Measurements from ENCODE around the gene FOXO3. TPM values are rescaled to one million over a fixed set of nuclear protein-coding genes. Genes with fewer than 3 reads are reported as not detected.

The FOXO3 gene
- total and polyA plus RNA-seq, 2 of the 13 experiments (the other 11 are each of a cell fraction or from before 2014, with no cell fraction given) = 16.0 to 22.5 TPM

GRCh38 chr6:108685970-108686369 lies 125.3 kb downstream of the FOXO3 start:
- H3K9ac ChIP-seq (ENCODE audit: insufficient read depth, low read depth, low read length) = no peak overlapping the region
- ChIA-PET CTCF (ENCODE audit: low intra/inter-chr PET ratio, low total read pairs) (no interaction called here), POLR2A (no interaction called here)
- no peaks in the 10 kb centered on the region for H3K9me3 ChIP-seq (ENCODE audit: low read length)
- no peaks in the 10 kb centered on the region for H4K20me1 ChIP-seq (ENCODE audit: insufficient read depth, low read length)
- FAIRE-seq (no peak), DNase-seq (ENCODE audit: low spot score) (no peak), ATAC-seq (no peak)
- in situ Hi-C loops (cut with HindIII; ENCODE audit: extremely low pct_ligation_motif_present, low pct_unique_long_range_greater_than_20kb) = no loop called here
- H3K4me1 ChIP-seq (ENCODE audit: insufficient read depth, low read length) = no peaks in the 10 kb centered on the region
- TF ChIP-seq RBM22 (optimal IDR thresholded peaks at IDR 0.05; ENCODE audit: low read length) (peak; percentile 9), ZNF569 (CRISPR knock-in tag; IDR thresholded peaks at IDR 0.05; ENCODE audit: borderline replicate concordance) (no peak)
- no peaks in the 10 kb centered on the region for H3K79me2 ChIP-seq (ENCODE audit: insufficient read depth, low read length)
- H3K36me3 ChIP-seq (replicated peaks in 1 of 2; ENCODE audit: control insufficient read depth in 1 of 2, insufficient read depth in 2 of 2, low read length in 2 of 2) = peaks cover 2 to 15% of the 10 kb centered on the region in 2 experiments; a peak in 3 of 5 replicates
- WGBS (ENCODE audit: low lambda C conversion rate) = 90% methylated on average over 3 of the region's 4 CpGs
- no TSS peak for BruUV-seq (replicated peaks)
- H3K4me2 ChIP-seq (ENCODE audit: low read depth, low read length) = no peak overlapping the region
- intact Hi-C loops (cut with micrococcal nuclease; ENCODE audit: unreplicated experiment) = no loop called here
- no peak overlapping the region for H3K27ac ChIP-seq (ENCODE audit: extremely low read length, insufficient read depth, low read length)
- H3K27me3 ChIP-seq (ENCODE audit: control insufficient read depth in 1 of 2, insufficient read depth in 2 of 2, low read length in 2 of 2) = no peaks in the 10 kb centered on the region
- H3K4me3 ChIP-seq (replicated peaks in 1 of 3; ENCODE audit: insufficient read depth in 1 of 3, low read depth in 2 of 3, low read length in 3 of 3) = no peak overlapping the region
- H2AFZ ChIP-seq (ENCODE audit: low read length) = no peak overlapping the region

- no peak overlapping the region for H2AFZ ChIP-seq (ENCODE audit: low read length)
- H3K9ac ChIP-seq (ENCODE audit: insufficient read depth, low read depth, low read length) = no peak overlapping the region
- H3K4me1 ChIP-seq (ENCODE audit: insufficient read depth, low read length) = no peaks in the 10 kb centered on the region
- BruUV-seq (replicated peaks) = no TSS peak
- H4K20me1 ChIP-seq (ENCODE audit: insufficient read depth, low read length) = no peaks in the 10 kb centered on the region
- TF ChIP-seq CENPX (CRISPR knock-in tag; IDR thresholded peaks at IDR 0.05) = no peak
- TF ChIP-seq CEBPG (CRISPR knock-in tag; IDR thresholded peaks at IDR 0.05) = no peak
- TF ChIP-seq ZNF546 (CRISPR knock-in tag; conservative IDR thresholded peaks at IDR 0.05) = no peak
- no peak for TF ChIP-seq ZNF788 (CRISPR knock-in tag; IDR thresholded peaks at IDR 0.05; ENCODE audit: borderline replicate concordance)
- TF ChIP-seq NR2F2 (IDR thresholded peaks at IDR 0.05; ENCODE audit: borderline replicate concordance, low read depth) = no peak
- no peak for TF ChIP-seq JUND (CRISPR knock-in tag; IDR thresholded peaks at IDR 0.05)
- TF ChIP-seq HNRNPLL (IDR thresholded peaks at IDR 0.05; ENCODE audit: low read depth, low read length, poor library complexity, severe bottlenecking) = no peak
- no peak for TF ChIP-seq ZNF33A (CRISPR knock-in tag; IDR thresholded peaks at IDR 0.05; ENCODE audit: borderline replicate concordance)
- no peak for TF ChIP-seq HMGXB4 (CRISPR knock-in tag; IDR thresholded peaks at IDR 0.05; ENCODE audit: borderline replicate concordance in 1 of 2, low read depth in 1 of 2)
- no peak for TF ChIP-seq ZNF274 (CRISPR knock-in tag; IDR thresholded peaks at IDR 0.05)
- no peak for TF ChIP-seq HCFC1 (IDR thresholded peaks at IDR 0.05; ENCODE audit: low read depth, low read length)
- no peaks in the 10 kb centered on the region for H3K79me2 ChIP-seq (ENCODE audit: insufficient read depth, low read length)
- H3K27me3 ChIP-seq (ENCODE audit: control insufficient read depth in 1 of 2, insufficient read depth in 2 of 2, low read length in 2 of 2) = no peaks in the 10 kb centered on the region
- ATAC-seq = no peak
- FAIRE-seq = no peak
- no peak for DNase-seq (ENCODE audit: low spot score)
- in situ Hi-C loops (cut with HindIII; ENCODE audit: extremely low pct_ligation_motif_present, low pct_unique_long_range_greater_than_20kb) = no loop called here
- H3K36me3 ChIP-seq (replicated peaks in 1 of 2; ENCODE audit: control insufficient read depth in 1 of 2, insufficient read depth in 2 of 2, low read length in 2 of 2) = peaks cover 2 to 15% of the 10 kb centered on the region in 2 experiments; a peak in 3 of 5 replicates
- 78% methylated on average over 6 of the region's 6 CpGs for WGBS (ENCODE audit: low lambda C conversion rate)
- ChIA-PET CTCF (ENCODE audit: low intra/inter-chr PET ratio, low total read pairs) (no interaction called here), POLR2A (no interaction called here)
- H3K4me3 ChIP-seq (replicated peaks in 1 of 3; ENCODE audit: insufficient read depth in 1 of 3, low read depth in 2 of 3, low read length in 3 of 3) = no peak overlapping the region
- intact Hi-C loops (cut with micrococcal nuclease; ENCODE audit: unreplicated experiment) = no loop called here
- no peaks in the 10 kb centered on the region for H3K9me3 ChIP-seq (ENCODE audit: low read length)
- H3K27ac ChIP-seq (ENCODE audit: extremely low read length, insufficient read depth, low read length) = no peak overlapping the region
- H3K4me2 ChIP-seq (ENCODE audit: low read depth, low read length) = no peak overlapping the region
These were observed 126.2 kb downstream of the FOXO3 start for GRCh38 chr6:108686896-108687295.
